IMR-90 (cell line): ENCODE results near the gene PDE11A. TPM values are rescaled to one million over a fixed set of nuclear protein-coding genes. Genes with fewer than 3 reads are reported as not detected.

Experiments used
- ATAC-seq: fragments of 200-7000 bp; cut with Tn5 transposase; 2 replicates; pipeline ENCODE4 v1.9.1; 2020; ENCODE audit warnings: low read depth, mild to moderate bottlenecking, moderate library complexity
- BruUV-seq: library from RNA; stranded (reverse); fragments of 400-500 nt; replicated peaks from 2 replicates; lab custom pipeline; 2021; lab: Mats Ljungman, UMichigan
- CTCF ChIA-PET: fragments of 300-600 bp; formaldehyde crosslinking; extraction: SDS; loops from one replicate; lab custom pipeline; 2021; ENCODE audit warnings: antibody characterized with exemption; lab: Yijun Ruan, JAX
- POLR2A ChIA-PET: fragments of 300-600 bp; sonication (Branson Sonifier 250); formaldehyde crosslinking; loops from one replicate; lab custom pipeline; 2022; ENCODE audit warnings: antibody characterized with exemption; ENCODE audit not compliant: unreplicated experiment; lab: Charles Lee
- DNase-seq: peaks from one replicate; pipeline ENCODE4 v3.0.0; 2013
- H2AFZ ChIP-seq: replicated peaks from 2 replicates; pipeline ENCODE3; 2013; ENCODE audit warnings: low read length, mild to moderate bottlenecking; ENCODE audit not compliant: poor library complexity
- H2AK5ac ChIP-seq: 2 replicates; pipeline ENCODE4 v1.6.1; 2013; ENCODE audit warnings: low read depth, low read length, inconsistent platforms
- H2AK9ac ChIP-seq: replicated peaks from 2 replicates; pipeline ENCODE3; 2013; ENCODE audit warnings: mild to moderate bottlenecking, low read depth, low read length, moderate library complexity; ENCODE audit not compliant: poor library complexity
- H2BK120ac ChIP-seq: 2 replicates; pipeline ENCODE4 v1.6.1; 2013; ENCODE audit warnings: low read depth, low read length, inconsistent platforms
- H2BK15ac ChIP-seq: 3 replicates; pipeline ENCODE4 v1.6.1; 2013; ENCODE audit warnings: low read depth, low read length, inconsistent platforms
- H2BK20ac ChIP-seq: 2 replicates; pipeline ENCODE4 v1.6.1; 2013; ENCODE audit warnings: low read depth, mild to moderate bottlenecking, inconsistent platforms, low read length, moderate library complexity
- H2BK5ac ChIP-seq: 2 replicates; pipeline ENCODE4 v1.6.1; 2013; ENCODE audit warnings: mild to moderate bottlenecking, low read depth, low read length, inconsistent platforms; ENCODE audit not compliant: poor library complexity, severe bottlenecking
- H3K14ac ChIP-seq: replicated peaks from 2 replicates; pipeline ENCODE4 v1.6.1; 2013; ENCODE audit warnings: low read depth, low read length, inconsistent platforms
- H3K18ac ChIP-seq: 2 replicates; pipeline ENCODE4 v1.6.1; 2013; ENCODE audit warnings: low read depth, low read length, control low read depth
- H3K23ac ChIP-seq: 2 replicates; pipeline ENCODE4 v1.6.1; 2013; ENCODE audit warnings: low read depth, low read length, inconsistent platforms
- H3K27ac ChIP-seq: 2 replicates; pipeline ENCODE4 v1.5.1; 2013; ENCODE audit warnings: mild to moderate bottlenecking, control low read depth, low read length; ENCODE audit not compliant: insufficient read depth
- H3K27me3 ChIP-seq: 2 replicates; pipeline ENCODE4 v1.6.1; 2013; ENCODE audit warnings: low read length; ENCODE audit not compliant: control insufficient read depth, insufficient read depth
- H3K36me3 ChIP-seq: 2 replicates; pipeline ENCODE4 v1.6.1; 2013; ENCODE audit warnings: low read length, mixed read lengths; ENCODE audit not compliant: control insufficient read depth, insufficient read depth
- H3K4ac ChIP-seq: 2 replicates; pipeline ENCODE4 v1.6.1; 2013; ENCODE audit warnings: low read depth, low read length, inconsistent platforms
- H3K4me1 ChIP-seq: 2 replicates; pipeline ENCODE4 v1.6.1; 2013; ENCODE audit warnings: low read length, mixed read lengths; ENCODE audit not compliant: control insufficient read depth, insufficient read depth
- H3K4me2 ChIP-seq: 2 replicates; pipeline ENCODE4 v1.6.1; 2013; ENCODE audit warnings: low read depth, mild to moderate bottlenecking, control low read depth, low read length, moderate library complexity
- H3K4me3 ChIP-seq: 2 replicates; pipeline ENCODE4 v1.5.1; 2013; ENCODE audit warnings: low read depth, mild to moderate bottlenecking, control low read depth, low read length, moderate library complexity; ENCODE audit not compliant: insufficient read depth
- H3K56ac ChIP-seq: 2 replicates; pipeline ENCODE4 v1.6.1; 2013; ENCODE audit warnings: low read length, inconsistent platforms; ENCODE audit not compliant: insufficient read depth; ENCODE audit errors: extremely low read depth
- H3K79me1 ChIP-seq, 2 experiments: 2 replicates each; pipeline ENCODE4 v1.6.1; 2013; ENCODE audit warnings: low read length in 2 of 2, inconsistent platforms in 1 of 2, low read depth in 1 of 2
- H3K9ac ChIP-seq: 2 replicates; pipeline ENCODE4 v1.6.1; 2013; ENCODE audit warnings: low read depth, low read length, control low read depth
- H3K9me1 ChIP-seq: 2 replicates; pipeline ENCODE4 v1.6.1; 2013; ENCODE audit warnings: low read length, inconsistent platforms; ENCODE audit not compliant: insufficient read depth
- H3K9me3 ChIP-seq: 2 replicates; pipeline ENCODE4 v1.6.1; 2013; ENCODE audit warnings: low read length; ENCODE audit not compliant: control insufficient read depth, insufficient read depth
- H4K20me1 ChIP-seq: 2 replicates; pipeline ENCODE4 v1.6.1; 2013; ENCODE audit warnings: low read length, inconsistent platforms; ENCODE audit not compliant: insufficient read depth
- H4K5ac ChIP-seq: 2 replicates; pipeline ENCODE4 v1.6.1; 2013; ENCODE audit warnings: mild to moderate bottlenecking, low read depth, low read length, control low read depth
- H4K8ac ChIP-seq, 2 experiments: 2 replicates each; pipeline ENCODE4 v1.6.1; 2013; ENCODE audit warnings: low read depth in 2 of 2, low read length in 2 of 2, control low read depth in 1 of 2, inconsistent platforms in 1 of 2
- H4K91ac ChIP-seq: 2 replicates; pipeline ENCODE4 v1.6.1; 2013; ENCODE audit warnings: low read depth, low read length, inconsistent platforms; ENCODE audit not compliant: insufficient read depth
- MAZ ChIP-seq: IDR thresholded peaks from 2 replicates; pipeline ENCODE4 v1.6.1; 2012; ENCODE audit warnings: low read depth, mild to moderate bottlenecking, low read length, improper control_type of control experiment, moderate library complexity, borderline replicate concordance
- MXI1 ChIP-seq: IDR thresholded peaks from 2 replicates; pipeline ENCODE4 v1.6.1; 2012; ENCODE audit warnings: low read depth, mild to moderate bottlenecking, low read length, moderate library complexity, borderline replicate concordance
- WGBS, 2 experiments: methylation state at CpG; one replicate each; pipeline versions ENCODE4 v1.1.5 to v1.1.7; 2013; ENCODE audit warnings: missing lambda C conversion rate in 2 of 2; ENCODE audit not compliant: insufficient read length in 1 of 2; ENCODE audit errors: extremely low coverage in 2 of 2; 5-methylcytosine and 5-hydroxymethylcytosine counted together
- dilution Hi-C: fragments of 300-500 bp; cut with HindIII; formaldehyde crosslinking; loops from one replicate; pipeline ENCODE4 v1.14.3; 2018; ENCODE audit warnings: low sequenced_read_pairs; ENCODE audit not compliant: unreplicated experiment
- in situ Hi-C: fragments of 300-500 bp; cut with MboI; formaldehyde crosslinking; loops from 3 replicates; pipeline ENCODE4 v1.14.3; 2019; ENCODE audit warnings: low sequenced_read_pairs, inconsistent platforms, mixed read lengths
- intact Hi-C: fragments of 100-400 bp; cut with micrococcal nuclease; formaldehyde crosslinking; loops from 2 replicates; pipeline ENCODE4 v1.10.0; 2022
- polyA plus RNA-seq, 3 experiments: library from polyadenylated mRNA; depleted of rRNA; stranded (reverse); fragments of >200 nt; gene quantifications; 2 replicates each; pipeline ENCODE4 v1.2.3, GENCODE V29; 2012; ENCODE audit warnings: low replicate concordance in 1 of 3
- total RNA-seq: library from RNA; depleted of rRNA; stranded (reverse); fragments of >200 nt; gene quantifications from 2 replicates; pipeline ENCODE4 v1.2.3, GENCODE V29; 2012

The PDE11A gene
- total and polyA plus RNA-seq, 2 of the 4 experiments (the other 2 are of a cell fraction), result 0.21 to 0.72 TPM

GRCh38 chr2:177930916-177931315 lies 141.7 kb downstream of the PDE11A start:
- POLR2A ChIA-PET, result no interaction called here
- no peaks in the 10 kb centered on the region for H4K20me1 ChIP-seq
- in situ Hi-C loops, result no loop called here
- H3K27ac ChIP-seq, result no peak overlapping the region
- H4K8ac ChIP-seq, result no peak overlapping the region
- H3K4ac ChIP-seq, result no peak overlapping the region
- H4K91ac ChIP-seq, result no peak overlapping the region
- H3K4me2 ChIP-seq, result no peak overlapping the region
- H3K18ac ChIP-seq, result no peak overlapping the region
- DNase-seq, result no peak
- no peak for ATAC-seq
- no peak overlapping the region for H3K4me3 ChIP-seq
- H3K23ac ChIP-seq, result no peak overlapping the region
- no peaks in the 10 kb centered on the region for H3K36me3 ChIP-seq
- H3K9ac ChIP-seq, result no peak overlapping the region
- no peak overlapping the region for H2AK9ac ChIP-seq
- no peak overlapping the region for H2AK5ac ChIP-seq
- no peaks in the 10 kb centered on the region for H3K79me1 ChIP-seq
- H2BK15ac ChIP-seq, result no peak overlapping the region
- H3K4me1 ChIP-seq, result no peaks in the 10 kb centered on the region
- intact Hi-C loops, result no loop called here
- no peak overlapping the region for H3K56ac ChIP-seq
- TF ChIP-seq MAZ (no peak), MXI1 (no peak)
- no peak overlapping the region for H3K14ac ChIP-seq
- no peak overlapping the region for H4K5ac ChIP-seq
- 100% methylated on average over 1 of the region's 4 CpGs; no CpG with 5 or more reads in 1 of the 2 experiments for WGBS, 2 experiments
- no peak overlapping the region for H2AFZ ChIP-seq
- H2BK120ac ChIP-seq, result no peak overlapping the region
- BruUV-seq, result no TSS peak
- H2BK5ac ChIP-seq, result no peak overlapping the region
- H3K27me3 ChIP-seq, result no peaks in the 10 kb centered on the region
- H3K9me3 ChIP-seq, result no peaks in the 10 kb centered on the region
- H3K9me1 ChIP-seq, result no peaks in the 10 kb centered on the region
- dilution Hi-C loops, result no loop called here
- CTCF ChIA-PET, result no interaction called here
- H2BK20ac ChIP-seq, result no peak overlapping the region
